K562 (cell line): ENCODE data around the gene TTC31. TPM values are rescaled to one million over a fixed set of nuclear protein-coding genes. Genes with fewer than 3 reads are reported as not detected.

Source experiments
- ATAC-seq: fragments of 200-7000 bp; cut with Tn5 transposase; 3 replicates; pipeline ENCODE4 v1.9.1; 2020; ENCODE audit warnings: moderate library complexity
- BruUV-seq: library from RNA; stranded (reverse); fragments of 400-500 nt; replicated peaks from 2 replicates; lab custom pipeline; 2021; lab: Mats Ljungman, UMichigan
- CTCF ChIA-PET: fragments of 300-600 bp; formaldehyde crosslinking; extraction: SDS; loops from one replicate; lab custom pipeline; 2021; ENCODE audit warnings: low intra/inter-chr PET ratio; lab: Yijun Ruan, JAX
- POLR2A ChIA-PET: fragments of 300-600, 350-650 bp; sonication (Branson Sonifier 250); formaldehyde crosslinking; extraction: SDS; loops from one replicate; lab custom pipeline; 2021; ENCODE audit warnings: antibody characterized with exemption, inconsistent platforms; lab: Yijun Ruan, JAX
- DNase-seq, 4 experiments: peaks; one replicate each; pipeline versions ENCODE4 v3.0.0 to v3.0.0-alpha.2; 2011 to 2018; ENCODE audit warnings: low spot score in 3 of 4, mixed read lengths in 3 of 4; ENCODE audit errors: extremely low read depth in 1 of 4
- FAIRE-seq: peaks from 2 replicates; lab custom pipeline; 2011; peaks lifted over from hg19 to GRCh38; lab: Jason Lieb, UNC
- H2AFZ ChIP-seq: 2 replicates; pipeline ENCODE4 v1.6.0; 2011; ENCODE audit warnings: low read depth, low read length, control low read depth, inconsistent platforms
- H3K27ac ChIP-seq: fragments of 200-600 bp; 3 replicates; pipeline ENCODE4 v1.8.0; 2011; ENCODE audit warnings: low read depth, mild to moderate bottlenecking, control low read depth, inconsistent platforms, low read length, moderate library complexity, mixed read lengths; ENCODE audit errors: extremely low read depth
- H3K27me3 ChIP-seq, 2 experiments: fragments of 300-600 bp in 1 of 2; 2 replicates in 1 of 2; 3 replicates in 1 of 2; pipeline versions ENCODE4 v1.6.0 to v1.8.0; 2011; ENCODE audit warnings: inconsistent platforms in 2 of 2, low read length in 2 of 2, mild to moderate bottlenecking in 1 of 2, mixed read lengths in 1 of 2, moderate library complexity in 1 of 2; ENCODE audit not compliant: control insufficient read depth in 2 of 2, insufficient read depth in 2 of 2
- H3K36me3 ChIP-seq: fragments of 300-600 bp; 3 replicates; pipeline ENCODE4 v1.8.0; 2011; ENCODE audit warnings: mild to moderate bottlenecking, low read length, inconsistent platforms; ENCODE audit not compliant: control insufficient read depth, insufficient read depth
- H3K4me1 ChIP-seq, 2 experiments: fragments of 200-600 bp in 1 of 2; replicated peaks in 1 of 2; 2 replicates in 1 of 2; 3 replicates in 1 of 2; pipeline versions ENCODE4 v1.5.1 to v1.8.0; 2011; ENCODE audit warnings: inconsistent platforms in 2 of 2, low read length in 2 of 2, mild to moderate bottlenecking in 1 of 2, mixed read lengths in 1 of 2, moderate library complexity in 1 of 2; ENCODE audit not compliant: control insufficient read depth in 2 of 2, insufficient read depth in 2 of 2
- H3K4me2 ChIP-seq: 2 replicates; pipeline ENCODE4 v1.6.1; 2011; ENCODE audit warnings: low read length, control low read depth, inconsistent platforms, mixed read lengths; ENCODE audit not compliant: insufficient read depth
- H3K4me3 ChIP-seq: fragments of 200-600 bp; sonication (generic), shearing (Covaris generic); 2 replicates; pipeline ENCODE4 v1.5.1; 2016; ENCODE audit warnings: control low read depth, inconsistent platforms
- H3K79me2 ChIP-seq: fragments of 200-600 bp; 3 replicates; pipeline ENCODE4 v1.8.0; 2011; ENCODE audit warnings: low read length, inconsistent platforms; ENCODE audit not compliant: control insufficient read depth, insufficient read depth
- H3K9ac ChIP-seq, 2 experiments: 2 replicates each; pipeline versions ENCODE4 v1.6.0 to v1.6.1; 2011; ENCODE audit warnings: low read depth in 2 of 2, low read length in 2 of 2, control low read depth in 1 of 2, inconsistent platforms in 1 of 2, mild to moderate bottlenecking in 1 of 2, mixed read lengths in 1 of 2; ENCODE audit not compliant: insufficient read depth in 1 of 2
- H3K9me1 ChIP-seq: one replicate; pipeline ENCODE4 v1.6.0; 2011; ENCODE audit warnings: inconsistent platforms, mild to moderate bottlenecking, low read length, moderate library complexity; ENCODE audit not compliant: control insufficient read depth, insufficient read depth
- H3K9me3 ChIP-seq: replicated peaks from 2 replicates; pipeline ENCODE4 v1.5.1; 2011; ENCODE audit warnings: low read depth, low read length, inconsistent platforms; ENCODE audit not compliant: control insufficient read depth, insufficient read depth
- H4K20me1 ChIP-seq: replicated peaks from 2 replicates; pipeline ENCODE4 v1.6.1; 2011; ENCODE audit warnings: low read length, inconsistent platforms, mixed read lengths; ENCODE audit not compliant: control insufficient read depth, insufficient read depth
- C11orf30 ChIP-seq: fragments of 450-650 bp; IDR thresholded peaks from 2 replicates; pipeline ENCODE4 v1.6.1; 2016; ENCODE audit warnings: low read depth, mild to moderate bottlenecking
- EGR1 ChIP-seq: fragments of 450-650 bp; conservative IDR thresholded peaks from 2 replicates; pipeline ENCODE4 v1.6.1; 2017; ENCODE audit warnings: mild to moderate bottlenecking
- ZNF212 ChIP-seq: fragments of 450-650 bp; formaldehyde crosslinking; IDR thresholded peaks from 2 replicates; pipeline ENCODE4 v1.4.0; 2020; ENCODE audit warnings: mild to moderate bottlenecking
- WGBS: fragments of 100-300 bp; shearing (Covaris generic); methylation state at CpG from one replicate; pipeline ENCODE4 v1.1.6; 2016; ENCODE audit warnings: low coverage, mixed read lengths; ENCODE audit not compliant: insufficient coverage; ENCODE audit errors: missing lambda C conversion rate; 5-methylcytosine and 5-hydroxymethylcytosine counted together
- in situ Hi-C: fragments of 300-500 bp; cut with MboI; formaldehyde crosslinking; loops from 4 replicates; pipeline ENCODE4 v1.15.0; 2018; ENCODE audit warnings: inconsistent platforms, mixed read lengths
- intact Hi-C: fragments of 100-400 bp; cut with micrococcal nuclease; formaldehyde crosslinking; loops from 2 replicates; pipeline ENCODE4 v1.14.2; 2022
- polyA plus RNA-seq, 8 experiments: library from polyadenylated mRNA; depleted of rRNA in 4 of 8; stranded (reverse) in 5 of 8; unstranded in 3 of 8; fragments of >200 nt; fragmentation: Nextera tagmentation in 2 of 8; fragmentation: Illumina TruSeq in 1 of 8; extraction: Ambion mirVana in 2 of 8; extraction: Trizol in 1 of 8; gene quantifications; 2 replicates each; pipeline versions ENCODE4 v1.2.1 to v1.2.3, GENCODE V29; 2011 to 2014; ENCODE audit warnings: inconsistent platforms in 1 of 8, missing spikeins in 1 of 8
- total RNA-seq, 7 experiments: library from RNA; depleted of rRNA in 6 of 7; stranded (reverse); fragments of >200 nt in 6 of 7; fragmentation: Illumina TruSeq in 2 of 7; extraction: Trizol in 2 of 7; gene quantifications; 2 replicates each; pipeline versions ENCODE4 v1.2.1 to v1.2.3, GENCODE V29; 2011 to 2021; ENCODE audit warnings: low replicate concordance in 1 of 7

TTC31 gene
- total and polyA plus RNA-seq, 9 of the 15 experiments (the other 6 are each of a cell fraction or from before 2014, with no cell fraction given), result 4.7 to 30.5 (median 15.9) TPM

- H3K27me3 ChIP-seq, result no peaks in the 10 kb centered on the region
- H3K9ac ChIP-seq, result no peak overlapping the region
- no peaks in the 10 kb centered on the region for H3K9me3 ChIP-seq
- intact Hi-C loops (no loop called here), in situ Hi-C loops (no loop called here)
- H4K20me1 ChIP-seq, result no peaks in the 10 kb centered on the region
- no peak overlapping the region for H3K4me3 ChIP-seq
- ATAC-seq, result no peak
- no peak overlapping the region for H3K4me2 ChIP-seq
- POLR2A ChIA-PET, result interaction anchor here (0.7 to 3.3 kb wide), 3 partner anchors 9 to 19 kb away, joined by 5 to 17 read pairs (median 12); partner anchors contain the start of genes AUP1 and HTRA2
- no peak overlapping the region for H2AFZ ChIP-seq
- TF ChIP-seq C11orf30 (0 out of 2 replicates have a peak, but pooled peaks have one; percentile 14), EGR1 (peak; percentile 17; the same call in 1 of the 2 replicates), ZNF212 (CRISPR knock-in tag) (no peak)
- TF ChIP-seq, all 486 proteins: peak for 2
- Histone ChIP-seq H3K4me1 (peaks cover 17 to 44% of the 10 kb centered on the region in 2 experiments; a peak in 4 of 5 replicates), H3K36me3 (no peaks in the 10 kb centered on the region), H3K9me1 (no peaks in the 10 kb centered on the region), H3K27ac (no peak overlapping the region), H3K79me2 (peaks cover 9% of the 10 kb centered on the region)
- no peak for DNase-seq
- FAIRE-seq, result no peak
- WGBS, result 51% methylated on average over 11 of the region's 11 CpGs
- BruUV-seq, result no TSS peak
- CTCF ChIA-PET, result no interaction called here
Measured at GRCh38 chr2:74511104-74511989, 28.5 kb downstream of the TTC31 start.
